GM21619 (cell line): ENCODE results near the gene MAGI2.
"Not testable (repeated sequence)": the region's sequence is repeated elsewhere in the genome, so short reads cannot be mapped to it uniquely, and the experiment has no call there.

Experiments
- ATAC-seq: cut with Tn5 transposase; IDR thresholded peaks from one replicate; pipeline ENCODE4 v1.9.1; 2021; ENCODE audit not compliant: unreplicated experiment

Gene MAGI2

GRCh38 chr7:78329001-78329655, 1124.3 kb downstream of the MAGI2 start:
- no peak for ATAC-seq

GRCh38 chr7:78327718-78328117, 1125.7 kb downstream of the MAGI2 start:
- ATAC-seq: no peak

GRCh38 chr7:78326876-78327275, 1126.6 kb downstream of the MAGI2 start:
- no peak for ATAC-seq

- no peak for ATAC-seq
Observed at GRCh38 chr7:78326189-78326588, 1127.3 kb downstream of the MAGI2 start.

GRCh38 chr7:78323118-78323517, 1130.3 kb downstream of the MAGI2 start:
- no peak for ATAC-seq

GRCh38 chr7:78322231-78322630, 1131.2 kb downstream of the MAGI2 start:
- not testable (repeated sequence) for ATAC-seq

GRCh38 chr7:78317371-78317770, 1136.1 kb downstream of the MAGI2 start:
- ATAC-seq: no peak

GRCh38 chr7:78316110-78316509, 1137.4 kb downstream of the MAGI2 start:
- ATAC-seq: no peak

GRCh38 chr7:78315119-78315518, 1138.3 kb downstream of the MAGI2 start:
- no peak for ATAC-seq

GRCh38 chr7:78311181-78311580, 1142.3 kb downstream of the MAGI2 start:
- ATAC-seq: no peak

GRCh38 chr7:78307892-78308291, 1145.6 kb downstream of the MAGI2 start:
- ATAC-seq: no peak

GRCh38 chr7:78306634-78307033, 1146.8 kb downstream of the MAGI2 start:
- ATAC-seq: no peak

- no peak for ATAC-seq
Observed at GRCh38 chr7:78301407-78301806, 1152.1 kb downstream of the MAGI2 start.

GRCh38 chr7:78299088-78299487, 1154.4 kb downstream of the MAGI2 start:
- no peak for ATAC-seq

GRCh38 chr7:78296644-78297371, 1156.7 kb downstream of the MAGI2 start:
- no peak for ATAC-seq

- no peak for ATAC-seq
Observed at GRCh38 chr7:78296046-78296597, 1157.3 kb downstream of the MAGI2 start.

GRCh38 chr7:78289471-78289870, 1164.0 kb downstream of the MAGI2 start:
- ATAC-seq: not testable (repeated sequence)

GRCh38 chr7:78284945-78285344, 1168.5 kb downstream of the MAGI2 start:
- ATAC-seq: no peak

- ATAC-seq: no peak
Observed at GRCh38 chr7:78280276-78280675, 1173.2 kb downstream of the MAGI2 start.

GRCh38 chr7:78279457-78279856, 1174.0 kb downstream of the MAGI2 start:
- no peak for ATAC-seq

- ATAC-seq: no peak
Observed at GRCh38 chr7:78279032-78279431, 1174.4 kb downstream of the MAGI2 start.

GRCh38 chr7:78267141-78267540, 1186.3 kb downstream of the MAGI2 start:
- no peak for ATAC-seq
